Suprapubic skin (tissue), 4 donors: Measurements from ENCODE around the gene PLA2G6. TPM values are rescaled to one million over a fixed set of nuclear protein-coding genes. Genes with fewer than 3 reads are reported as not detected.
"Not testable (repeated sequence)": the region's sequence is repeated elsewhere in the genome, so short reads cannot be mapped to it uniquely, and the experiment has no call there.

Experiments used
- DNase-seq, 2 donors: peaks; one replicate each; pipeline ENCODE4 v3.0.0-alpha.2; 2019; ENCODE audit warnings: low spot score in 2 of 2
- H3K27ac ChIP-seq: fragments of 200-600 bp; sonication (generic); one replicate; pipeline ENCODE4 v1.5.1; 2019
- H3K27me3 ChIP-seq: fragments of 200-600 bp; sonication (generic); one replicate; pipeline ENCODE4 v1.5.1; 2019
- H3K36me3 ChIP-seq: fragments of 200-600 bp; sonication (generic); one replicate; pipeline ENCODE4 v1.5.1; 2019
- H3K4me1 ChIP-seq: fragments of 200-600 bp; sonication (generic); one replicate; pipeline ENCODE4 v1.5.1; 2019
- H3K4me3 ChIP-seq: fragments of 200-600 bp; sonication (generic); one replicate; pipeline ENCODE4 v1.5.1; 2019; ENCODE audit warnings: mild to moderate bottlenecking
- H3K9me3 ChIP-seq: fragments of 200-600 bp; sonication (generic); one replicate; pipeline ENCODE4 v1.5.1; 2019
- CTCF ChIP-seq, 2 donors: fragments of 200-600 bp in 1 of 2; fragments of 450-650 bp in 1 of 2; sonication (generic) in 1 of 2; IDR thresholded peaks; one replicate each; pipeline ENCODE4 v1.5.1; 2016 to 2019; ENCODE audit warnings: antibody characterized with exemption in 2 of 2, mild to moderate bottlenecking in 1 of 2, moderate library complexity in 1 of 2
- EP300 ChIP-seq: sonication (generic); formaldehyde crosslinking; IDR thresholded peaks from one replicate; pipeline ENCODE4 v1.6.1; 2017; ENCODE audit warnings: antibody characterized with exemption
- POLR2A ChIP-seq, 2 donors: fragments of 450-650 bp; IDR thresholded peaks; one replicate each; pipeline ENCODE4 v1.6.1; 2017; ENCODE audit warnings: antibody characterized with exemption in 2 of 2, mild to moderate bottlenecking in 2 of 2, moderate library complexity in 2 of 2
- POLR2AphosphoS5 ChIP-seq, 3 donors: sonication (generic); formaldehyde crosslinking; IDR thresholded peaks; one replicate each; pipeline ENCODE4 v1.6.1; 2017; ENCODE audit warnings: antibody characterized with exemption in 3 of 3
- WGBS: methylation state at CpG from one replicate; pipeline ENCODE4 v1.1.5; 2018; 5-methylcytosine and 5-hydroxymethylcytosine counted together
- total RNA-seq, 4 donors: library from RNA; depleted of rRNA; stranded (reverse); fragments of >200 nt; gene quantifications; one replicate each; pipeline ENCODE4 v1.1.0, GENCODE V29; 2016

PLA2G6 gene
- total RNA-seq, 4 donors from 2014 or later: 49.7 to 178 (median 92.9) TPM

DNA sequence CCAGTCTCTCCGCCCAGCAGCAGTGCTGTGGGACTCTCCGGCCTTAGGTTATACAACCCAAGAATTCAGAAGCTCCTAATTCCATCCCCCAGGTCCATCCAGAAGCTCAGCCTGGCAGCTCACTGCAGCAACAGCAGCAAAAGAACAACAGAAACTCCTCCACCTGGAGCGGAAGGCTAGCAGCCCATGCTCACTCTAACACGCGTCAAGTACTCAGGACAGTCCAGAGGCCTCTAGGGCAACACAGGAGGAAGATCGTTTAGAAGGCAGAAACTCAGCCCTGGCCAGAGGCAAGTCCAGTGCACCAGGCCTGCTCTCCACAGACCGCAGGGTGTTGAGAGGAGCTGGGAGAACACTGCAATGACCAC, 17.1 kb downstream of the PLA2G6 start:
- peaks cover 18% of the 10 kb centered on the region for H3K36me3 ChIP-seq
- no peak overlapping the region for H3K4me3 ChIP-seq
- H3K27me3 ChIP-seq: no peaks in the 10 kb centered on the region
- no peak for TF ChIP-seq POLR2AphosphoS5 (IDR thresholded peaks at IDR 0.05)
- no peak for TF ChIP-seq CTCF (IDR thresholded peaks at IDR 0.05)
- TF ChIP-seq POLR2A (IDR thresholded peaks at IDR 0.05): no peak
- no peak for TF ChIP-seq EP300
- H3K4me1 ChIP-seq: peaks cover 7% of the 10 kb centered on the region
- no peaks in the 10 kb centered on the region for H3K9me3 ChIP-seq
- WGBS: 90% methylated on average over 2 of the region's 7 CpGs
- peak in 1 of 2 donors; percentile 33 for DNase-seq
- H3K27ac ChIP-seq: no peak overlapping the region

GRCh38 chr22:38163844-38164550, 17.6 kb downstream of the PLA2G6 start:
- Histone ChIP-seq H3K27me3 (no peaks in the 10 kb centered on the region), H3K36me3 (peaks cover 18% of the 10 kb centered on the region), H3K9me3 (no peaks in the 10 kb centered on the region), H3K4me3 (no peak overlapping the region), H3K27ac (no peak overlapping the region), H3K4me1 (peaks cover 7% of the 10 kb centered on the region)
- 86% methylated on average over 8 of the region's 13 CpGs for WGBS
- TF ChIP-seq CTCF (IDR thresholded peaks at IDR 0.05): no peak
- no peak for TF ChIP-seq EP300
- no peak for TF ChIP-seq POLR2AphosphoS5 (IDR thresholded peaks at IDR 0.05)
- no peak for TF ChIP-seq POLR2A (IDR thresholded peaks at IDR 0.05)
- peak in 1 of 2 donors; percentile 46 for DNase-seq

DNA sequence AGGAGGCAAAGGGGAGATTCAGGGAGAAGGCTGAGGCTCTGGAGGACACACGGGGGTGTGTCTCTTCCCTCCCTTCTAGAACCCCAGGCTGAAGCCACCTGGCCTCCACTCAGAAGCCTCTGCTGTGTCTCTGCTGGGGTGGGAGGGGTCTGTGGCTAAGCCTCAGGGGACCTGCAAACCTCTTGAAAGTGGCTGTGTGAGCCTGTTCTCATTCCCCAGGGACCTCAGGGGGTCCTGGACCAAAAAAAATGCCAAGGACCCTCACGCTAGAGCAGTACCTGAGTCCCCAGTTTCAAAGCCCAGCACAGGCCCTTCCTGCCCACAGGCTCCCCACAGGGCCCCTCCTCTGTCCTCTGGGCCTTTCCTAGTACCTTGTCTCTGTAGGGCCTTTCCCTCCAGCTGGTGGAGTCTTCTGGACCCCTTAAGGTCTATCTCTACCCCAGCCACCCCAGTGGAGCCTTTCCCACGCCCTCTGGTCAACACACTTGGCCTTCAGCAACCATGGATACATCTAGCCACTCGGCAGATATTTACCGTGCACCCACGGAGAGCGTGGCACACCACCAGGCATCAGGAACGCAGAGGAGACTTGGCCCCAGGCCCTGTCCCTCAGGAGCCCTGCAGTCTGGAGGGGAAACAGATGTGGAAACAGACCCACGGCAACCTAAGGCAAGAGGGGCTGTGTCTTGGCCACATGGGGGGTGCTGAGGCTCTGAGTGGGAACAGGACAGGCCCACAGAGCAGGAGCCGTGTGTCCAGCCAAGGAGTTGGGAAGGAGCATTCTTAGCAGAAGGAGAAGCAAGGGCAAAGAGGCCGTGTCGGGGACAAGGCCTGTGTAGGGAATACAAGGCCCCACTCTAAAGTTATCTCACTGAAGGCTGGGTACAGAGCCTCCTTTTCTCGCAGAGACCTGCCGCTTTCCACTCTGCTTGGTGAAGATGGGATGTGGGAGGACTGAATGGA, 18.5 kb downstream of the PLA2G6 start:
- H3K27ac ChIP-seq: no peak overlapping the region
- TF ChIP-seq POLR2AphosphoS5 (IDR thresholded peaks at IDR 0.05): no peak
- TF ChIP-seq POLR2A (IDR thresholded peaks at IDR 0.05): no peak
- TF ChIP-seq EP300: no peak
- no peak for TF ChIP-seq CTCF (IDR thresholded peaks at IDR 0.05)
- no peaks in the 10 kb centered on the region for H3K9me3 ChIP-seq

GRCh38 chr22:38155703-38156102, 25.9 kb downstream of the PLA2G6 start:
- TF ChIP-seq CTCF (IDR thresholded peaks at IDR 0.05) (no peak), POLR2AphosphoS5 (IDR thresholded peaks at IDR 0.05) (no peak), POLR2A (IDR thresholded peaks at IDR 0.05) (no peak), EP300 (no peak)
- no peak for DNase-seq
- Histone ChIP-seq H3K27ac (no peak overlapping the region), H3K4me3 (no peak overlapping the region), H3K4me1 (peaks cover 14% of the 10 kb centered on the region), H3K9me3 (no peaks in the 10 kb centered on the region), H3K36me3 (no peaks in the 10 kb centered on the region), H3K27me3 (no peaks in the 10 kb centered on the region)
- WGBS: 97% methylated on average over 1 of the region's 1 CpG

More for the DNA sequence above, 18.5 kb downstream of the PLA2G6 start:
- H3K4me3 ChIP-seq: no peak overlapping the region
- peaks cover 4% of the 10 kb centered on the region for H3K4me1 ChIP-seq
- 92% methylated on average over 14 of the region's 14 CpGs for WGBS
- no peaks in the 10 kb centered on the region for H3K27me3 ChIP-seq
- DNase-seq: peak in 1 of 2 donors; percentile 48
- peaks cover 17% of the 10 kb centered on the region for H3K36me3 ChIP-seq

GRCh38 chr22:38154563-38154915, 27.1 kb downstream of the PLA2G6 start:
- WGBS: 50% methylated on average over 1 of the region's 1 CpG
- H3K4me1 ChIP-seq: peaks cover 16% of the 10 kb centered on the region
- H3K4me3 ChIP-seq, H3K27me3 ChIP-seq, H3K27ac ChIP-seq, H3K9me3 ChIP-seq, H3K36me3 ChIP-seq: not testable (repeated sequence)
- DNase-seq: peak in 1 of 2 donors; percentile 1
